Trophoblast cell (in vitro differentiated cells and primary cell): ENCODE data around the gene IGSF9B.

Source experiments
- DNase-seq, 2 donors: peaks; one replicate each; pipeline ENCODE4 v3.0.0-alpha.2; 2016
- H2AFZ ChIP-seq: 2 replicates; pipeline ENCODE4 v1.6.1; 2013; ENCODE audit warnings: low read length, moderate library complexity, mild to moderate bottlenecking; ENCODE audit not compliant: insufficient read depth, poor library complexity
- H2AK5ac ChIP-seq: 2 replicates; pipeline ENCODE4 v1.6.1; 2013; ENCODE audit warnings: mild to moderate bottlenecking, low read length
- H2BK120ac ChIP-seq: 2 replicates; pipeline ENCODE4 v1.6.1; 2013; ENCODE audit warnings: low read length, mild to moderate bottlenecking, moderate library complexity; ENCODE audit not compliant: insufficient read depth, poor library complexity
- H2BK12ac ChIP-seq: 2 replicates; pipeline ENCODE4 v1.6.1; 2013; ENCODE audit warnings: mild to moderate bottlenecking, low read length, moderate library complexity
- H2BK5ac ChIP-seq: 2 replicates; pipeline ENCODE4 v1.6.1; 2013; ENCODE audit warnings: low read length, low read depth, moderate library complexity, mild to moderate bottlenecking; ENCODE audit not compliant: poor library complexity
- H3K14ac ChIP-seq: 2 replicates; pipeline ENCODE4 v1.6.1; 2013; ENCODE audit warnings: mild to moderate bottlenecking, low read length
- H3K18ac ChIP-seq: 2 replicates; pipeline ENCODE4 v1.6.1; 2013; ENCODE audit warnings: mild to moderate bottlenecking, low read length
- H3K23ac ChIP-seq: 2 replicates; pipeline ENCODE4 v1.6.1; 2013; ENCODE audit warnings: low read length
- H3K27ac ChIP-seq: 2 replicates; pipeline ENCODE4 v1.5.1; 2013; ENCODE audit warnings: low read depth, mild to moderate bottlenecking, inconsistent platforms, low read length, moderate library complexity
- H3K27me3 ChIP-seq: 2 replicates; pipeline ENCODE4 v1.6.1; 2013; ENCODE audit warnings: inconsistent platforms, mild to moderate bottlenecking, low read length, moderate library complexity; ENCODE audit not compliant: insufficient read depth
- H3K36me3 ChIP-seq, 2 experiments: 1 replicate in 1 of 2; 2 replicates in 1 of 2; pipeline ENCODE4 v1.6.1; 2013; ENCODE audit warnings: low read length in 2 of 2, mild to moderate bottlenecking in 2 of 2, moderate library complexity in 1 of 2; ENCODE audit not compliant: insufficient read depth in 2 of 2, control insufficient read depth in 1 of 2
- H3K4ac ChIP-seq: 2 replicates; pipeline ENCODE4 v1.6.1; 2013; ENCODE audit warnings: low read depth, mild to moderate bottlenecking, low read length, moderate library complexity
- H3K4me1 ChIP-seq, 2 experiments: 1 replicate in 1 of 2; 2 replicates in 1 of 2; pipeline ENCODE4 v1.6.1; 2013; ENCODE audit warnings: low read length in 2 of 2, mild to moderate bottlenecking in 2 of 2, moderate library complexity in 1 of 2; ENCODE audit not compliant: insufficient read depth in 2 of 2, control insufficient read depth in 1 of 2
- H3K4me2 ChIP-seq: 2 replicates; pipeline ENCODE4 v1.6.1; 2013; ENCODE audit warnings: inconsistent platforms, mild to moderate bottlenecking, low read length, moderate library complexity
- H3K4me3 ChIP-seq: 2 replicates; pipeline ENCODE4 v1.5.1; 2013; ENCODE audit warnings: mild to moderate bottlenecking, low read depth, low read length, inconsistent platforms
- H3K79me1 ChIP-seq: one replicate; pipeline ENCODE4 v1.6.1; 2013; ENCODE audit warnings: low read length
- H3K79me2 ChIP-seq: 2 replicates; pipeline ENCODE4 v1.6.1; 2013; ENCODE audit warnings: low read length, mild to moderate bottlenecking; ENCODE audit not compliant: control insufficient read depth, insufficient read depth, poor library complexity
- H3K9ac ChIP-seq: 2 replicates; pipeline ENCODE4 v1.6.1; 2013; ENCODE audit warnings: mild to moderate bottlenecking, low read length
- H3K9me3 ChIP-seq: 2 replicates; pipeline ENCODE4 v1.6.1; 2013; ENCODE audit warnings: low read depth, mild to moderate bottlenecking, control low read depth, inconsistent platforms, low read length; ENCODE audit not compliant: insufficient read depth
- H4K12ac ChIP-seq: 2 replicates; pipeline ENCODE4 v1.6.1; 2013; ENCODE audit warnings: low read depth, mild to moderate bottlenecking, low read length, moderate library complexity
- H4K8ac ChIP-seq: 2 replicates; pipeline ENCODE4 v1.6.1; 2013; ENCODE audit warnings: low read depth, mild to moderate bottlenecking, low read length, moderate library complexity
- H4K91ac ChIP-seq: one replicate; pipeline ENCODE4 v1.6.1; 2013; ENCODE audit warnings: low read depth, mild to moderate bottlenecking, low read length, moderate library complexity
- WGBS: extraction: QIAGEN DNeasy Blood & Tissue Kit; methylation state at CpG from one replicate; pipeline ENCODE4 v1.1.7; 2013; ENCODE audit warnings: missing lambda C conversion rate; ENCODE audit not compliant: insufficient read length, insufficient coverage; ENCODE audit errors: extremely low coverage; 5-methylcytosine and 5-hydroxymethylcytosine counted together

Gene IGSF9B

GRCh38 chr11:133864756-133865155 lies 92.0 kb downstream of the IGSF9B start:
- H3K79me1 ChIP-seq = no peaks in the 10 kb centered on the region
- no peak overlapping the region for H2AFZ ChIP-seq
- H3K9ac ChIP-seq = no peak overlapping the region
- no peaks in the 10 kb centered on the region for H3K4me1 ChIP-seq
- no peak overlapping the region for H3K4ac ChIP-seq
- no peak overlapping the region for H3K4me2 ChIP-seq
- no peak overlapping the region for H4K8ac ChIP-seq
- H3K23ac ChIP-seq = no peak overlapping the region
- H3K4me3 ChIP-seq = no peak overlapping the region
- H4K12ac ChIP-seq = no peak overlapping the region
- H2BK120ac ChIP-seq = no peak overlapping the region
- no CpG with 5 or more reads among the region's 26 CpGs for WGBS
- no peak overlapping the region for H3K27ac ChIP-seq
- peaks cover 1% of the 10 kb centered on the region for H3K9me3 ChIP-seq
- DNase-seq = no peak
- no peak overlapping the region for H2AK5ac ChIP-seq
- H3K27me3 ChIP-seq = no peaks in the 10 kb centered on the region
- no peak overlapping the region for H2BK12ac ChIP-seq
- H3K36me3 ChIP-seq = no peaks in the 10 kb centered on the region
- H3K18ac ChIP-seq = no peak overlapping the region
- no peak overlapping the region for H4K91ac ChIP-seq
- H3K14ac ChIP-seq = no peak overlapping the region
- H3K79me2 ChIP-seq = no peaks in the 10 kb centered on the region
- no peak overlapping the region for H2BK5ac ChIP-seq

- H3K4me3 ChIP-seq = no peak overlapping the region
- no peak overlapping the region for H2BK12ac ChIP-seq
- no peak overlapping the region for H3K4me2 ChIP-seq
- H4K12ac ChIP-seq = no peak overlapping the region
- H3K27me3 ChIP-seq = no peaks in the 10 kb centered on the region
- H3K79me1 ChIP-seq = no peaks in the 10 kb centered on the region
- H3K23ac ChIP-seq = no peak overlapping the region
- H3K14ac ChIP-seq = no peak overlapping the region
- H4K8ac ChIP-seq = no peak overlapping the region
- H3K4ac ChIP-seq = no peak overlapping the region
- H3K9me3 ChIP-seq = peaks cover 1% of the 10 kb centered on the region
- no peak overlapping the region for H2BK5ac ChIP-seq
- DNase-seq = no peak
- WGBS = no CpG with 5 or more reads among the region's 6 CpGs
- no peaks in the 10 kb centered on the region for H3K4me1 ChIP-seq
- no peak overlapping the region for H2AK5ac ChIP-seq
- H3K36me3 ChIP-seq = no peaks in the 10 kb centered on the region
- H3K79me2 ChIP-seq = no peaks in the 10 kb centered on the region
- H3K18ac ChIP-seq = no peak overlapping the region
- no peak overlapping the region for H3K9ac ChIP-seq
- no peak overlapping the region for H3K27ac ChIP-seq
- no peak overlapping the region for H2BK120ac ChIP-seq
- no peak overlapping the region for H2AFZ ChIP-seq
- H4K91ac ChIP-seq = no peak overlapping the region
Measured at GRCh38 chr11:133860151-133860550, 96.6 kb downstream of the IGSF9B start.
